HTR-8/SVneo (cell line): ENCODE measurements around the gene LASP1NB.
"Not testable (repeated sequence)": the region's sequence is repeated elsewhere in the genome, so short reads cannot be mapped to it uniquely, and the experiment has no call there.

Experiments
- DNase-seq: peaks from one replicate; pipeline ENCODE4 v3.0.0; 2011; ENCODE audit warnings: low spot score, mixed read lengths; ENCODE audit not compliant: insufficient read length
- FAIRE-seq: peaks from 2 replicates; lab custom pipeline; 2011; peaks lifted over from hg19 to GRCh38; lab: Jason Lieb, UNC

Gene LASP1NB

DNA sequence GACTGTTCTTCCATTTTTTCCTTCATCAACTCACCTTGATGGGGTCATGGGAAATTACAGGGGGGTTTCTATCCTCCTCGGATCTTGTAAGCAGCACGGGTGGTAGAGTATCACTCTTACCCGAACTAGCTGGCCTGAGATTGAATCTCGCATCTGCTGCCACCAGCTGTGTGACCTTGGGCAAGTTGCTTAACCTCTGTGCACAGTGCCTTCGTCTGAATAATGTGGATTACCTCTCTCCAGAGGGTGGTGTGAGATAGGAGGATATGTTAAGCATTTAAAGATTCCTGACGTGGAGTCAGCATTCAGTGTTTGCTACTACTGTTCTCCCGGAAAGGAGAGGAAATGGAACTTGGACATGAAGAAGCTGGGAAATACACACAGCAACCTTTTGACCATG is 31.1 kb upstream of the LASP1NB start:
- no peak for FAIRE-seq
- DNase-seq, result no peak

DNA sequence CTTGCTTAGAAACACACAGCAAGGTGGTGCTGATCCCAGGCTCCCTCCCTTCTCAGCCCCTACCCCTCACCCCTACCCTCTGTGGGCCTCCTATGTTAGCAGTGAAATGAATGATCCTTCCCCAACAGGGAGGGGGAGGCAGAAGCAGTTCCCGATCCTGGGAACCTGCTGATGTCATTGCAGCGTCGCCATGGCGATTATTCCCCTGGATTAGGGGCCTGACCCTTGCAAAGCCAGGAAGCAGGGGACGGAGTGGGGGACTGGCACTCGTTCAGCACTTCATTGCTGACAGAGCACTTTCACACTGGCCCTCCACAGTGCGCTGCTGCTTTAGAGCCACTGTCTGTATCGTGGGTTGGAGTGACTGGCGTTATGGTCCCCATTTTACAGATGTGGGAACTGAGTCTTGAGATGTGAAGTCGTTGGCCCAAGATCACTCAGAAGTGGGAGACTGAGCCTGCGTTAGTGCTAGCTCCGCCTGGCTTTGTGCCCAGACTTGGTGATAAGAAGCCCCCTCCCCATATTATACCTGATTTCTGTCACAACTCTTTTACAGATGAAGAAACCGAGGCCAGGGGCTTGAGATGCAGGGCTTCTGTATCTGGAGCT is 29.0 kb upstream of the LASP1NB start:
- FAIRE-seq, result no peak
- DNase-seq, result no peak

DNA sequence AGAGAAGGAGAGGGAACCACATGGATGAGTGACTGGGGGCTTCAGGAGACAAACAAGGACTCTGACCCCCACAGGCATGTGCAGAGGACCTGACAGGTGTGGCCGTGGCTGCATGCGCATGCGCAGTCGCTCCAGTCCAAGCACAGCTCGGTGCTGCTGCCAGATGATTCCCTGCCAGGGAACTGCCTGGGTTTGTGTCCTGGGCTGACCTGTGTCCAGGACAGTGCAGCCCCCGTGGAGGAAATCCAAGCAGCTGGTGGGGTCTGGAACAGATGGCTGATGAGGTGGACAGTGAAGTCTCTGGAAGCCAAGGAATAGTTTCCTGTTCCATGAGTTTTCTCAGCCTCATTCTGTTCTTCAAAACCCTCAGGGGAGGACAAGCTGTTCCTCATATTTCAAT is 28.2 kb upstream of the LASP1NB start:
- DNase-seq (no peak), FAIRE-seq (no peak)

DNA sequence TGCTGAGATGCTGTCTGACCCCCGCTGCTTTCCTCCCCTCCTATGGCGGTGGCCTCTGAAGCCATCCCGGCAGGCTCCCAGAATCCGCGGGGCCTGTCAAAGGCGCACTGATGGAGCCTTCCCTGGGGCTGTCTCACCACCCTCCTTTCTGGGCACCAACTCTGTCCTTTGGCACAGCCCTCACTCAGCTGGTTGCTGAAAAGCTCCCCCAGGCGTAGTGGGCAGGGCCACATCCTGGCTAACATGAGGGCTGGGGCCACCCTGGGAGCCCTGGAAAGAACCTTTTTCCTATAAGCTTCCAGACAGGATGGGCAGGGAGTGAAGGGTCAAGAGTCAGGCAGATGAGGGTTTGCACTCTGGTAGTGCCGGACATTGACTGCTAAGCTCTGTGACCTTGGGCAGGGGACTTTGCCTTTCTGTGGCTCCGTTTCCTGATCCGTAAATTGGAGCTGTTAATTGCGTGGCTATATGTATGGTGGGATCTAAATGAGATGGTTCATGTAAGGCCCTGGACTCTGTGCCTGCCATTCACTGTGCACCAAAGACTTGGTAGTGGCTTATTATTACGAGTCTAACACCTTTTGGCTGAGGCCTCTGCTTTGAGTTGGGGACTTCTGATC is 27.6 kb upstream of the LASP1NB start:
- FAIRE-seq (peak; percentile 42), DNase-seq (no peak)

DNA sequence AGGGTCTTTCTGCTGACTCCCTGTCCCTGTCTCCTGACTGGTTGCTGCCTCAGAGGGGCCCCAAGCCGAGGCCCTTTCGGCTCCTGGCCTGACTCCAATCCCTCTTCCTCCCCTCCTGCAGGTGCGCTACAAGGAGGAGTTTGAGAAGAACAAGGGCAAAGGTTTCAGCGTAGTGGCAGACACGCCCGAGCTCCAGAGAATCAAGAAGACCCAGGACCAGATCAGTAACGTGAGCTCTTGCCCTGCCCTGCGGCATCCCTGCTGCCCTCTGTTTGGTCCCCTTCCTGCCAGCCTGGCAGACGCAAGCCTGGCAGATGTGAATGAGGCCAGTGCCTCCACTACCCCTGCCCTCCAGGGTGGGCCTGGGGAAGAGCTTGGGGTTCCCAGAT is 27.1 kb upstream of the LASP1NB start:
- FAIRE-seq (peak; percentile 23), DNase-seq (no peak)

DNA sequence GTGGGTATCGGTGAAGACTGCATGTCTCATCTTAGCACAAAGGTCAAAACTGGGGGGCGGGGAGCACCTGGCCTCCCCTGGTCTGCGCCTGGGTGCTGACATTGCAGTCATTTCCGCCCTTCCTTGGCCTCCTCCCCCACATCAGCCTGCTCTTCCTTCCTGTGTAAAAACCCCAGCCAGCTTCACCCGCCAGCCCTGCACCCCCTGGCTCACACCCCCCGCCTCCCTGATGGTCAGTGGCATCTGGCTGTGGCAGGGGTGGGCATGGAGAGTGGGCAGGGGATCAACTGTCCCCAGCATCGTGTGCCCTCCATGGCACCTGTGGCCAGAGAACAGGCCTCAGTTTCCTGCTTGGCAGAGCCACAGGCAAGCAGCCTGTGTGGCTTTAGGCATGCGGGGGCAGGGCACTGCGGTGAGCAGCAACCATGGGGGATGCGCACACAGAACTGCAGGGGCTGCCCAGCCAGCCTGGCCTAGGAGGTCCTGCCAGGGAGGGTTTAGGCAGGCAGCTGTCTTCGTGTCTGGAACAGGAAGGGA is 26.5 kb upstream of the LASP1NB start:
- DNase-seq (no peak), FAIRE-seq (peak; percentile 64)

DNA sequence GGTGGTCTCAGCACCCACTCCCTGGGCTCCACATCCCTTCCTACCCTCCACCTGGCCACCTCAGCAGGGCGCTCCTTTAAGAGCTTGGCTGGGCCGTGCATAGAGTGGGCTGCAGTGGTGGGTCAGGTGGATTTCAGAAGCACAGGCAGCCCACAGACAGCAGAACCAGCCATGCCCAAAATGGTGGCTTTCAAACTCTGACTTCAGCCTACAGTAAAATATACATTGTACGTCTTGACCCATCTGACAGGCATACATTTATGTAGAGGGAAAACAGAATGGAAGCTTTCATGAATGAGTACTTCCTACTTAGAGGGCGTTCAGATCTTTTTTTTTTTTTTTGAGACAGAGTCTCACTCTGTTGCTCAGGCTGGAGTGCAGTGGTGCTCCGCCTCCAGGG is 26.0 kb upstream of the LASP1NB start:
- DNase-seq, result no peak
- peak; percentile 40 for FAIRE-seq

DNA sequence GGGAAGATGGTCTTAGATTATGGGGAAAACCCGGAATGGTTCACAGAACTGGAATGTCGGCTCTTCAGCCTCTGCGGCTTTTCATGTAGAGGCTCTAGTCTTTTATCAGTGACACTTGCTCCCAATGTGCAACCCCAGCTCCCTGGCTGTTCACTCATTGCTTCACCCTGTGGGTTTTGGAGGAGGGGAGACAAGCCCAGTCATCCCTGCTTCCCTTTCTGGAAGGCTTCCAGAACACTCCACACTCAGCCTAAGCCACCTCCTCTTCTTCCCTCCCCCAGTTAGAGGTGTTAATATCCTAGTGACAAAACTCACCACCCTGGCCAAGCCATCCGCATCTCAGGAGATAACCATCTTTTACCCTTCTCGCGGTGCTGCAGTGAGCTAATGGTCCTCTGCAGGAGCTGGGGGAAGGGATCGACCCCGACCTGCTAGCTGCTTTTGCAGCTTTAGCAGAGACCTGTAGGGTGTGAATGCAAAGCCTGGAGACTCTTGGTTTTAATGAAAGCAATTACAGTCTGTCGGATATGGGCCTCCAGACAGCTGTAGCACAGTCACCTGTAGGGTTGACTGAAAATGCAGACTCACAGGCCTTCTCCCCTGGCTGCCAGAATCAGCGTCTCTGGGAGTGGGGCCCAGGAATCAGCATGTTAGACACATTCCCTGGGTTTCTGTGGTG is 24.3 kb upstream of the LASP1NB start:
- peak; percentile 91 for DNase-seq
- peak; percentile 97 for FAIRE-seq

DNA sequence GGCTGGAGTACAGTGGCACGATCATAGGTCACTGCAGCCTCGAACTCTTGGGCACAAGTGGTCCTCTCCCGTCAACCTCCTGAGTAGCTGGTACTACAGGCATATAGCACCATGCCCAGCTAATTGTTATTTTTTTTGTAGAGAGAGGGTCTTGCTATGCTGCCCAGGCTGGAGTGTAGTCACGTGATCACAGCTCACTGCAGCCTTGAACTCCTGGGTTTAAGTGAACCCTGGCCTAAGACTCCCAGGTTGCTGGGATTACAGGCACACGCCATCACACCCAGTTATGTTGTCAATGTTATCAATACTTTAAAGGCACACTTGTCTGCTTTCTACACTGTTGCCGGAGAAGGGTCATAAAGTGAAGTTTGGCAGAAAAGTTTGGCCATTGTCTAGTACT is 22.0 kb upstream of the LASP1NB start:
- DNase-seq (no peak), FAIRE-seq (no peak)

DNA sequence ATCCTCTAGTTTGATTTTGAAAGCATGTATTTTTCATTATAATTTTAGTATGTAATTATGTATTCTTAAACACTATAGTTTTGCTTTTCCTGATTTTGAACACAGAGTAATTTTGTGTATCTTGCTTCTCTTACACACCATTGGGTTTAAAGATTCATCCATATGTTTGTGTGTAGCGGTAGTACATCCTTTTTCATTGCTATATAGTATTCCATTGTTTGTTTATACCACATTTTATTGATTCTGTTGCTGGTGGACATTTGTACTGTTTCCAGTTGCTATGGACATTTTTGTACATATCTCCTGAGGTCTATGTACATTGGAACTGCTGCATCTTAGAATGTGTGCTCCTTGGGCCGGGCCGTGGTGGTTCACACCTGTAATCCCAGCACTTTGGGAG is 20.5 kb upstream of the LASP1NB start:
- FAIRE-seq (no peak), DNase-seq (no peak)

DNA sequence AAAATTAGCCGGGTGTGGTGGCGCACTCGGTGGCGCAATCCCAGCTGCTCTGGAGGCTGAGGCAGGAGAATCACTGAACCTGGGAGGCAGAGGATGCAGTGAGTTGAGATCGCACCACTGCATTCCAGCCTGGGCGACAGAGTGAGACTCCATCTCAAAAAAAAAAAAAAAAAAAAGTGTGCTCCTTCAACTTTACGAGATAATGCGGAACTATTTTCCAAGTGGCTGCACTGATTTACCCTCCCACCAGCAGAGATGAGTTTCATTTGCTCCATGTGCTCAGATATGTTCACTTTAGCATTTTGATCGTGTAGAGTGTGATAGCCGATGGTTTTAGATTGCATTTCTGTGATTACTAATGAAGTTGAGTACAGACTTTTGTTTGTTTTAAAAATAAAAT is 20.0 kb upstream of the LASP1NB start:
- FAIRE-seq, result no peak
- no peak for DNase-seq

DNA sequence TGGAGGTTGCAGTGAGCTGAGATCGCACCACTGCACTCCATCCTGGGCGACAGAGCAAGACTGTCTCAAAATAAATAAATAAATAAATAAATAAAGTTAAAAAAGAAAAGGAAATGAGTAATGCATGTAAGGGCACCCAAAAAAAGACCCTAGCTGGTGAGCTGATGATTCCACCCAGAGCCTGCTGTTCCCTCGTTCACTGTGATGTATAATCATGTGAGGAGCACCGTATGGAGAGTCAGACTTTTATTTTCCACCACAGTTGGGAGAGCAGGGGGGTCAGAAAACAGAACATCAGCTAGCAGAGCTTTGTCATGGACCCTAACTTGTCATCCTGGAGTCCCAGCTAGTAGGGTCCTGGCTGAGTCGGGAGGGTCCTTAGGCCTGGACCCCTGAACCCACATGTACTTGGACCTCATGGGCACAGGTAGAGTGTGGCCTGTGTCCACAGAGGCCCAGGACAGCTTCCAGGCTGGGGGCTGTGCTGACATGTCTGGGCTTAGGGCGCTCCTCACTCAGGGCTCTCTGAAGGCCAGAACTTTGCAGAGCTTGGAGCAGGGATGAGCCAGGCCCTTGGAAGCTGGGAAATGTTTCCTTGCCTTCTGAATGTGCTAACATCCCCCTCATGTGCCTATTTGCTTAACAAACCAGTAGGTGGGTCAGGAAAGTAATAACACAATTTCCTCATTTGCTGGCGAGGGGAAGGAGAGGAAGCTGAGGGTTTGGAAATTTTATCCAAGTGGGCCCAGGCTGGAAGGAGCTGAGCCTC is 18.8 kb upstream of the LASP1NB start:
- FAIRE-seq, result no peak

DNA sequence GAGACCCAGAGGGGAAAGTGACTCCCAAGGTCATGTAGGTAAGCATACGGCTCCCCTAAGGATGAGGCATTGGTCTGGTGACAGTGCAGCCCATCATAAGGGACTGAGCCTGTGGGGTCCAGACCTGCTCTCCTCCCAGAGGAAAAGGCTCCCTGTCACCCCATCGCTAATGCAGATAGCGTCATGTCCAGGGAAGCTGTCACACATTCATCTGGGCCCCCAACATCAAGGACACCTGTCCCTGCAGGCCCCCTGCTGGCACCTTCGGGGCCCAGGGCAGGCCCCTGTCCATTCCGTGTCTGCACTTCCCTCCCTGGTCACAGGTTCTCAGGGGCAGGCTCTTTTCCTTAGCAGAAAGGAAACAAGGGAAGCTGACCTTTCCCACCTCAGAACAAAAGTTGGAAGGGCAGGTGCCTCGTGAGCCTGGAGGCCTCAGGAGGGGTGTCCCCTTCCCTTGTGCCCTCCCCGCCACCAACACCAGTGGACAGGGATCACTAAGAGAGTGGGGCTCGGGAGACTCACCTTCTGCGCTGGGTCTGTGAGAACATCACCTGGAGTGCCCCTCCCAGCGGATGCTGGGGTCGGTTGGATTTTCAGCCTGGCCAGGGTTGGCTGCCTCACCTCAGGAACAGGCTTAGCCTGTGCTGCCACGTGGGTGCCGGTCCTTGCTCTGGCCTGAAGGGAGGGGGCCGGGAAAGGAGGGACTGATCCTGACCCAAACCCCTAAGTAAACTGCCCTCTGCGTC is 17.3 kb upstream of the LASP1NB start:
- FAIRE-seq (no peak), DNase-seq (no peak)

More for the DNA sequence above, 18.8 kb upstream of the LASP1NB start:
- no peak for DNase-seq

DNA sequence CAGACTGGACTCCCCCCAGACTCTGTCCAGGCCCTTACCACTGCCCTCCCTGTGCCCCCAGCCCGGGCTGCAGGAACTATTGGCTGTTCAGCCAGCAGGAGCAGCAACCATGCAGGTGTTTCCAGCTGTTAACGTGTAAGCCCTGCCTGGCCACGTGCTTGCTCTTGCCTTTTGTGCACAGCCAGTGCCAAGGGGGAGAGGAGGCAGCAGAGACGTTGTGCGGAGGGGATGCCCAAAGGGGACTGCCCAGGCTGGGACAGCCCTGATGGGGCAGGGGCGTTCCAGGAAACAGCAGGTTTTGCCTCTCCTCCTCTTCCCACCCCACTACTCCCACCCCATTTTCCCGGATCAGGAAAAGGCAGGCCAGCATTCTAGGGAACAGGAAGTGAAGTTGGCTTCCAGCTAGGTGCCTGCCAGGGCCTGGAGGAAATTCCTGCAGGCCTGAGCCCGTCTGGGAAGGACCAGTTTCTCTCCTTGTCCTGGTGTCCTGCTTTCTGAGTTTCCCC is 16.7 kb upstream of the LASP1NB start:
- no peak for DNase-seq
- FAIRE-seq, result no peak

DNA sequence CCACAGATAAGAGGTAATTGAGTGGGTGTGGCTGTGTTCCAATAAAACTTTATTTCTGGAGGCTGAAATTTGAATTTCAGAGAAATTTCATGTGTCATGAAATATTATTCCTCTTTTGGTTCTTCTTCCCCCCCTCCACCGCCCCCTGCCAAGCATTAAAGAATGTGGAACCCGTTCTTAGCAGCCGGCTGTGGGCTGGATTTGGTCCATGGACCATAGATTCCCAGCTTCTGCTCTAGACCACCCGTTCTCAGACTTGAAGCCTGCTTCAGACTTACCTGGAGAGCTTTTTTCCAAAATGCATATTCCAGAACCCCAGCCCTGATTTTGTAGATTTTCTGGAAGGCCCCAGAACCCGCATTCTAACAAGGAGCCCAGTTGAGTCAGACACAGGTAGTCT is 15.1 kb upstream of the LASP1NB start:
- FAIRE-seq, result no peak

DNA sequence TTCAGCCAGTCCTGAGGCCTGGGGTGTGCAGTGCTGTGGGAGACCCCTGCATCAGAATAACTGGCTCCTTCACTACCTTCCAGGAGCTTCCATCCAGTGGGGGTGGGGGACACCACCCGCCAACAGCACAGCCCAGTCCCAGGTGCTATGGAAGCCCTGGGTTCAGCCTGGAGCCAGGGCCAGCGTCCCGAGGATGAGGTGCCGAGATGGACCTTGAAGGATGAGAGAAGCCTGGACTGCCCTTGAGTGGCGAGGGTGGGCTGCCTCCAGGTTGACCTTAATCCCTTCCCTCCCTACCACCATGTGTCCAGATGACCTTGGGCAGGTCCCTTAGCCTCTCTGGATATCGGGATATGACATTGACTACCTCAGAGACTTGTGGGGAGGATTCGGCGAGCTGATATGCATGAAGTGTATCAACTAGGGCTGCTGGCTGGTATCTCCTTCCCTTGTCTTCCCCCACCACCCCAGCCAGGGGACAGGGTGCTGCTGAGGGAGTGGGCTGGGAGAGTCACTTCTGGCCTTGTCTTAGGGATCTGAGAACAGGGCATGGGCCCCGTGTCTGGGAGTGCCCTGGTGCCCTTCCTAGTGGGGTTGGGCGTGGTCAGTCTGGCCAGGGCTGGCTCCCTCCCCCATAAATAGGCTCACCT is 14.2 kb upstream of the LASP1NB start:
- DNase-seq (no peak), FAIRE-seq (no peak)

More for the DNA sequence above, 15.1 kb upstream of the LASP1NB start:
- no peak for DNase-seq

DNA sequence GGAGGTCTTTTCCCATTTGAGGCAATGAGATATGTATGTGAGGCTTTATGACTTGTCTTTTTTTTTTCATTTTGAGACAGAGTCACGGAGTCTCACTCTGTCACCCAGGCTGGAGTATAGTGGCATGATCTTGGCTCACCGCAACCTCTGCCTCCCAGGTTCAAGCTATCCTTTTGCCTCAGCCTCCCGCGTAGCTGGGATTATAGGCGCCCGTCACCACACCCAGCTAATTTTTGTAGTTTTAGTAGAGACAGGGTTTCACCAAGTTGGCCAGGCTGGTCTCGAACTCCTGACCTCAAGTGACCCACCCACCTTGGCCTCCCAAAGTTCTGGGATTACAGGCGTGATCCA is 13.7 kb upstream of the LASP1NB start:
- FAIRE-seq, DNase-seq: not testable (repeated sequence)

DNA sequence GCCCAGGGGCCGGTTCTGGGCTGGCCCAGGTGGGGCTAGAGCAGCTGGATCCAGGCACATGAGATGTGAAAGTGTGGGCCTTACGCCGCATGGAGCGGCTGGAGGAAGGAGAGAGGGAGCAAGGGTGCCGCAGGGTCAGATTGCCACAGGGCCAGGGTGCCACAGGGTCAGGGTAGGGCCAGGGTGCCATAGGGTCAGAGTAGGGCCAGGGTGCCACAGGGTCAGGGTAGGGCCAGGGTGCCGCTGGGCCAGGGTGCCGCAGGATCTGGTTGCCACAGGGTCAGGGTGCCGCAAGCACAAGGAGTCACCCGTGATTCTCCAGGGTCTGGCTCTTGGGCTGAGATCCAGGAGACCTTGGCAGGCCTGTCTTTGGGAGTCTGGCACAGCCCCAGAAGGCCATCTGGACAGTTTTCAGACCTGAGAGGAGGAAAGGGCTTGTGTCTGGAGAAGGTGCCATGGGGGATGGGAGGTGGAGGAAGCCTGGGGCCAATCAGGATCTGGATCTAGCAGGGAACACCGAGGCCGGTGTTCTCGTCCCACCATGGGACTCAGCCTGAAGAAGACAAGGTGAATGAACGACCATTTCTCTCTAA is 13.1 kb upstream of the LASP1NB start:
- FAIRE-seq (peak; percentile 52), DNase-seq (no peak)
